ENCODE results near the gene ISYNA1. TPM values are rescaled to one million over a fixed set of nuclear protein-coding genes. Genes with fewer than 3 reads are reported as not detected.

ISYNA1 gene
- total and polyA plus RNA-seq, 2 of the 13 experiments (the other 11 are each of a cell fraction or from before 2014, with no cell fraction given) = 29.6 to 48.5 TPM

GRCh38 chr19:18408053-18408476 lies 29.9 kb downstream of the ISYNA1 start (continued):
- TF ChIP-seq ZNF597 (CRISPR knock-in tag; IDR thresholded peaks at IDR 0.05) (no peak), ZNF142 (CRISPR knock-in tag; IDR thresholded peaks at IDR 0.05) (no peak), ZNF616 (CRISPR knock-in tag; IDR thresholded peaks at IDR 0.05; ENCODE audit: low read depth) (no peak), ZNF563 (CRISPR knock-in tag; IDR thresholded peaks at IDR 0.05) (0 out of 2 replicates have a peak, but pooled peaks have one; percentile 23), ZFP62 (CRISPR knock-in tag; IDR thresholded peaks at IDR 0.05) (no peak), ZNF687 (CRISPR knock-in tag; IDR thresholded peaks at IDR 0.05) (peak; percentile 36), POLR2AphosphoS2 (IDR thresholded peaks at IDR 0.05; ENCODE audit: low read depth, low read length) (no peak), SMC3 (IDR thresholded peaks at IDR 0.05; ENCODE audit: low read length) (peak; percentile 47; the same call in 1 of the 2 replicates), ARID5B (CRISPR knock-in tag; IDR thresholded peaks at IDR 0.05) (no peak), JUND (CRISPR knock-in tag; IDR thresholded peaks at IDR 0.05) (no peak), MXI1 (IDR thresholded peaks at IDR 0.05; ENCODE audit: borderline replicate concordance, low read depth, low read length) (0 out of 3 replicates have a peak, but pooled peaks have one; percentile 17)
